ENCODE results near the gene RNF217.
"Not testable (repeated sequence)": the region's sequence is repeated elsewhere in the genome, so short reads cannot be mapped to it uniquely, and the experiment has no call there.

The RNF217 gene

GRCh38 chr6:124961464-124961776 lies 817 bp upstream of the RNF217 start:
- no peak for DNase-seq (ENCODE audit: low spot score)
- TF ChIP-seq, protein P1, sequence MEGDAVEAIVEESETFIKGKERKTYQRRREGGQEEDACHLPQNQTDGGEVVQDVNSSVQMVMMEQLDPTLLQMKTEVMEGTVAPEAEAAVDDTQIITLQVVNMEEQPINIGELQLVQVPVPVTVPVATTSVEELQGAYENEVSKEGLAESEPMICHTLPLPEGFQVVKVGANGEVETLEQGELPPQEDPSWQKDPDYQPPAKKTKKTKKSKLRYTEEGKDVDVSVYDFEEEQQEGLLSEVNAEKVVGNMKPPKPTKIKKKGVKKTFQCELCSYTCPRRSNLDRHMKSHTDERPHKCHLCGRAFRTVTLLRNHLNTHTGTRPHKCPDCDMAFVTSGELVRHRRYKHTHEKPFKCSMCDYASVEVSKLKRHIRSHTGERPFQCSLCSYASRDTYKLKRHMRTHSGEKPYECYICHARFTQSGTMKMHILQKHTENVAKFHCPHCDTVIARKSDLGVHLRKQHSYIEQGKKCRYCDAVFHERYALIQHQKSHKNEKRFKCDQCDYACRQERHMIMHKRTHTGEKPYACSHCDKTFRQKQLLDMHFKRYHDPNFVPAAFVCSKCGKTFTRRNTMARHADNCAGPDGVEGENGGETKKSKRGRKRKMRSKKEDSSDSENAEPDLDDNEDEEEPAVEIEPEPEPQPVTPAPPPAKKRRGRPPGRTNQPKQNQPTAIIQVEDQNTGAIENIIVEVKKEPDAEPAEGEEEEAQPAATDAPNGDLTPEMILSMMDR (IDR thresholded peaks at IDR 0.05; ENCODE audit: borderline replicate concordance, control extremely low read depth, extremely low read depth, insufficient read depth, missing control alignments), result no peak
- in situ Hi-C loops (cut with MboI; ENCODE audit: low sequenced_read_pairs, unreplicated experiment), result no loop called here

- in situ Hi-C loops (cut with MboI; ENCODE audit: low sequenced_read_pairs, unreplicated experiment), result no loop called here
- TF ChIP-seq, protein P1 (IDR thresholded peaks at IDR 0.05; ENCODE audit: borderline replicate concordance, control extremely low read depth, extremely low read depth, insufficient read depth, missing control alignments), result no peak
- peak; percentile 30 for DNase-seq (ENCODE audit: low spot score)
Measured at GRCh38 chr6:124962639-124963415, 590 bp downstream of the RNF217 start.

GRCh38 chr6:124963416-124963785 lies 1.2 kb downstream of the RNF217 start:
- TF ChIP-seq, protein P1 (IDR thresholded peaks at IDR 0.05; ENCODE audit: borderline replicate concordance, control extremely low read depth, extremely low read depth, insufficient read depth, missing control alignments), result no peak
- in situ Hi-C loops (cut with MboI; ENCODE audit: low sequenced_read_pairs, unreplicated experiment), result no loop called here
- no peak for DNase-seq (ENCODE audit: low spot score)

- TF ChIP-seq, protein P1 (IDR thresholded peaks at IDR 0.05; ENCODE audit: borderline replicate concordance, control extremely low read depth, extremely low read depth, insufficient read depth, missing control alignments), result no peak
- in situ Hi-C loops (cut with MboI; ENCODE audit: low sequenced_read_pairs, unreplicated experiment), result no loop called here
- DNase-seq (ENCODE audit: low spot score), result no peak
Measured at GRCh38 chr6:124963831-124964763, 1.9 kb downstream of the RNF217 start.

DNA sequence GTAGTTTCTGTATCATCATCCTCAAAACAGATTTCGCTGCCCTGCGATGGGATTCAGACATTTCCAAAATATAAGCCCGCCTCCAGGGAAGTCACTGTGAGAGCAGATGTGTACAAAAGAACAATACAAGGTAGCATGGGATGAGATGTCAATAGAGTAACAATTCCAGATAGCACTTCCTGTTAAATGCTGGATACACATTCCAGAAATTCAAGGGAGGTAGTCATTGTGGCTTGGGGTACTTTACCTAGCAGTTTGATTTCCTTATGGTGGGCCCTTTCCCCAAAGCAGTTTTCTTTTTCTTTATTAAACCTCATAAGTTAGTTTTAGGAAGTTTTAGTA lies 2.5 kb downstream of the RNF217 start:
- DNase-seq (ENCODE audit: low spot score), result no peak
- in situ Hi-C loops (cut with MboI; ENCODE audit: low sequenced_read_pairs, unreplicated experiment), result no loop called here
- TF ChIP-seq, protein P1 (IDR thresholded peaks at IDR 0.05; ENCODE audit: borderline replicate concordance, control extremely low read depth, extremely low read depth, insufficient read depth, missing control alignments), result no peak

- in situ Hi-C loops (cut with MboI; ENCODE audit: low sequenced_read_pairs, unreplicated experiment); DNase-seq (ENCODE audit: low spot score): not testable (repeated sequence)
Measured at GRCh38 chr6:124965424-124965850, 3.2 kb downstream of the RNF217 start.

- TF ChIP-seq, protein P1 (IDR thresholded peaks at IDR 0.05; ENCODE audit: borderline replicate concordance, control extremely low read depth, extremely low read depth, insufficient read depth, missing control alignments), result no peak
- in situ Hi-C loops (cut with MboI; ENCODE audit: low sequenced_read_pairs, unreplicated experiment), result no loop called here
- DNase-seq (ENCODE audit: low spot score), result no peak
Measured at GRCh38 chr6:124967444-124967843, 5.2 kb downstream of the RNF217 start.
